Activated CD8-positive, alpha-beta T cell treated with anti-CD3 and anti-CD28 coated beads for 36 hours (primary cell): ENCODE data around the gene PIR. TPM values are rescaled to one million over a fixed set of nuclear protein-coding genes. Genes with fewer than 3 reads are reported as not detected.
A peak's percentile ranks its signal among the peaks of the same experiment; 100 is the strongest.

Source experiments
- ATAC-seq: fragments of 200-7000 bp; cut with Tn5 transposase; one replicate; pipeline ENCODE4 v1.10.0; 2021; ENCODE audit warnings: mild to moderate bottlenecking, moderate library complexity
- CTCF ChIA-PET: fragments of 350-600 bp; sonication (Branson Sonifier 250); formaldehyde crosslinking; loops from one replicate; lab custom pipeline; 2021; ENCODE audit warnings: antibody characterized with exemption; lab: Charles Lee
- POLR2A ChIA-PET: fragments of 350-600 bp; sonication (Branson Sonifier 250); formaldehyde crosslinking; loops from one replicate; lab custom pipeline; 2021; ENCODE audit warnings: antibody characterized with exemption; lab: Charles Lee
- DNase-seq: peaks from one replicate; pipeline ENCODE4 v3.0.0-alpha.2; 2020
- H3K27ac Mint-ChIP-seq: one replicate; pipeline ENCODE4 v1.8.0; 2021; ENCODE audit warnings: mild to moderate bottlenecking, mixed read lengths
- H3K27me3 Mint-ChIP-seq: one replicate; pipeline ENCODE4 v1.8.0; 2021; ENCODE audit warnings: mixed read lengths
- H3K36me3 Mint-ChIP-seq: one replicate; pipeline ENCODE4 v1.8.0; 2021; ENCODE audit warnings: low read depth, mixed read lengths
- H3K4me1 Mint-ChIP-seq: one replicate; pipeline ENCODE4 v1.8.0; 2021; ENCODE audit warnings: low read depth, mixed read lengths
- H3K4me3 Mint-ChIP-seq: one replicate; pipeline ENCODE4 v1.8.0; 2021; ENCODE audit warnings: mild to moderate bottlenecking, moderate library complexity, mixed read lengths
- H3K9me3 Mint-ChIP-seq: one replicate; pipeline ENCODE4 v1.8.0; 2021; ENCODE audit warnings: mixed read lengths
- CTCF ChIP-seq: fragments of 200-600 bp; IDR thresholded peaks from one replicate; pipeline ENCODE4 v1.8.0; 2022; ENCODE audit warnings: antibody characterized with exemption, mild to moderate bottlenecking
- intact Hi-C: fragments of 100-400 bp; cut with micrococcal nuclease; formaldehyde crosslinking; loops from one replicate; pipeline ENCODE4 v1.10.0; 2022
- total RNA-seq, 2 experiments: library from RNA; stranded (reverse); gene quantifications; one replicate each; pipeline ENCODE4 v1.2.3, GENCODE V29; 2021

The PIR gene
- total RNA-seq, 2 experiments from 2014 or later: 0.74 to 1.2 TPM

GRCh38 chrX:15475486-15475885 lies 17.6 kb downstream of the PIR start:
- peaks cover 5% of the 10 kb centered on the region for H3K27me3 Mint-ChIP-seq
- no peaks in the 10 kb centered on the region for H3K36me3 Mint-ChIP-seq
- POLR2A ChIA-PET: no interaction called here
- ATAC-seq (no peak), DNase-seq (no peak)
- no peak overlapping the region for H3K4me3 Mint-ChIP-seq
- H3K27ac Mint-ChIP-seq: no peak overlapping the region
- intact Hi-C loops: no loop called here
- no peaks in the 10 kb centered on the region for H3K9me3 Mint-ChIP-seq
- CTCF ChIA-PET: no interaction called here
- no peak for TF ChIP-seq CTCF
- no peaks in the 10 kb centered on the region for H3K4me1 Mint-ChIP-seq

GRCh38 chrX:15475021-15475420 lies 18.1 kb downstream of the PIR start:
- no peak overlapping the region for H3K4me3 Mint-ChIP-seq
- H3K36me3 Mint-ChIP-seq: no peaks in the 10 kb centered on the region
- CTCF ChIA-PET: no interaction called here
- no peak overlapping the region for H3K27ac Mint-ChIP-seq
- TF ChIP-seq CTCF: no peak
- peaks cover 2% of the 10 kb centered on the region for H3K27me3 Mint-ChIP-seq
- POLR2A ChIA-PET: no interaction called here
- intact Hi-C loops: no loop called here
- ATAC-seq: no peak
- H3K4me1 Mint-ChIP-seq: no peaks in the 10 kb centered on the region
- DNase-seq: no peak
- no peaks in the 10 kb centered on the region for H3K9me3 Mint-ChIP-seq

GRCh38 chrX:15474028-15474427 lies 19.1 kb downstream of the PIR start:
- Mint-ChIP-seq H3K36me3 (no peaks in the 10 kb centered on the region), H3K9me3 (no peaks in the 10 kb centered on the region), H3K27ac (no peak overlapping the region), H3K4me1 (no peaks in the 10 kb centered on the region), H3K27me3 (peaks cover 1% of the 10 kb centered on the region), H3K4me3 (no peak overlapping the region)
- intact Hi-C loops: no loop called here
- no peak for TF ChIP-seq CTCF
- POLR2A ChIA-PET: no interaction called here
- ATAC-seq: no peak
- CTCF ChIA-PET: no interaction called here
- no peak for DNase-seq

- no peak for TF ChIP-seq CTCF
- intact Hi-C loops: no loop called here
- no peak overlapping the region for H3K27ac Mint-ChIP-seq
- no peaks in the 10 kb centered on the region for H3K9me3 Mint-ChIP-seq
- ATAC-seq (no peak), DNase-seq (no peak)
- no peaks in the 10 kb centered on the region for H3K36me3 Mint-ChIP-seq
- peaks cover 1% of the 10 kb centered on the region for H3K27me3 Mint-ChIP-seq
- CTCF ChIA-PET: interaction anchor here (1.9 kb wide), 1 partner anchor 123 kb away, joined by 7 read pairs; no protein-coding TSS in a partner anchor
- H3K4me3 Mint-ChIP-seq: no peak overlapping the region
- no peaks in the 10 kb centered on the region for H3K4me1 Mint-ChIP-seq
- POLR2A ChIA-PET: no interaction called here
Measured at GRCh38 chrX:15472531-15472930, 20.6 kb downstream of the PIR start.

GRCh38 chrX:15471028-15471427 lies 22.1 kb downstream of the PIR start:
- POLR2A ChIA-PET: interaction anchor here (0.6 kb wide), 1 partner anchor 203 kb away, joined by 3 read pairs; no protein-coding TSS in a partner anchor
- DNase-seq: peak; percentile 64
- TF ChIP-seq CTCF: peak; percentile 59
- peak; percentile 77 for ATAC-seq
- Mint-ChIP-seq H3K27me3 (peaks cover 1% of the 10 kb centered on the region), H3K36me3 (no peaks in the 10 kb centered on the region), H3K27ac (no peak overlapping the region), H3K9me3 (no peaks in the 10 kb centered on the region), H3K4me3 (no peak overlapping the region), H3K4me1 (no peaks in the 10 kb centered on the region)
- CTCF ChIA-PET: interaction anchor here (0.6 to 1.9 kb wide), 12 partner anchors 10 to 257 kb away, joined by 3 to 7 read pairs (median 4); partner anchors contain the start of gene PIR
- intact Hi-C loops: loop anchor here (1.0 kb wide), 1 partner anchor 94 kb away; no protein-coding TSS in a partner anchor
